HCT116 (cell line): Measurements from ENCODE around the gene AMN. TPM values are rescaled to one million over a fixed set of nuclear protein-coding genes. Genes with fewer than 3 reads are reported as not detected.

Experiments
- ATAC-seq: fragments of 200-7000 bp; cut with Tn5 transposase; 2 replicates; pipeline ENCODE4 v1.9.1; 2020; ENCODE audit warnings: mild to moderate bottlenecking, moderate library complexity
- BruUV-seq: library from RNA; stranded (reverse); fragments of 400-500 nt; replicated peaks from 2 replicates; lab custom pipeline; 2021; lab: Mats Ljungman, UMichigan
- CTCF ChIA-PET: fragments of 300-600 bp; sonication (Branson Sonifier 250); formaldehyde crosslinking; loops from one replicate; lab custom pipeline; 2021; ENCODE audit warnings: antibody characterized with exemption; lab: Charles Lee
- POLR2A ChIA-PET: fragments of 300-600, 350-600 bp; sonication (Branson Sonifier 250); formaldehyde crosslinking; loops from one replicate; lab custom pipeline; 2021; ENCODE audit warnings: antibody characterized with exemption; lab: Charles Lee
- RAD21 ChIA-PET, 2 experiments: fragments of 300-600 bp; sonication (Branson Sonifier 250); formaldehyde crosslinking; loops; one replicate each; lab custom pipeline; 2023; ENCODE audit warnings: low total read pairs in 2 of 2; ENCODE audit not compliant: uncharacterized antibody in 2 of 2, unreplicated experiment in 2 of 2, low non-redundant PET in 1 of 2; lab: Charles Lee
- DNase-seq: peaks from one replicate; pipeline ENCODE4 v3.0.0-alpha.2; 2010; ENCODE audit warnings: low read depth, low spot score
- H2AFZ ChIP-seq: fragments of 200-600 bp; shearing (Covaris generic), sonication (generic); 2 replicates; pipeline ENCODE4 v1.6.1; 2017; ENCODE audit warnings: low read depth, mixed run types, mixed read lengths, antibody characterized with exemption, low read length; ENCODE audit not compliant: poor library complexity, severe bottlenecking
- H3K27ac ChIP-seq: 2 replicates; pipeline ENCODE4 v1.5.1; 2012; ENCODE audit warnings: low read depth, low read length
- H3K27me3 ChIP-seq: fragments of 200-600 bp; sonication (generic); 2 replicates; pipeline ENCODE4 v1.6.1; 2016; ENCODE audit warnings: mixed run types, low read length, mixed read lengths; ENCODE audit not compliant: insufficient read depth
- H3K36me3 ChIP-seq, 2 experiments: fragments of 200-500 bp in 1 of 2; fragments of 200-600 bp in 1 of 2; sonication (Bioruptor generic) in 1 of 2; sonication (generic) in 1 of 2; 2 replicates each; pipeline versions ENCODE4 v1.5.1 to v1.6.1; 2014 to 2016; ENCODE audit warnings: low read length in 2 of 2, inconsistent platforms in 1 of 2, mixed read lengths in 1 of 2, mixed run types in 1 of 2; ENCODE audit not compliant: insufficient read depth in 2 of 2, control insufficient read depth in 1 of 2
- H3K4me1 ChIP-seq, 2 experiments: fragments of 200-600 bp in 1 of 2; sonication (generic) in 1 of 2; 2 replicates each; pipeline versions ENCODE4 v1.5.1 to v1.6.1; 2012 to 2017; ENCODE audit warnings: low read length in 2 of 2, inconsistent platforms in 1 of 2, mild to moderate bottlenecking in 1 of 2, mixed read lengths in 1 of 2, mixed run types in 1 of 2, moderate library complexity in 1 of 2; ENCODE audit not compliant: insufficient read depth in 2 of 2, control insufficient read depth in 1 of 2
- H3K4me2 ChIP-seq: fragments of 200-600 bp; sonication (generic); 2 replicates; pipeline ENCODE4 v1.6.1; 2017; ENCODE audit warnings: mixed run types, low read length, mixed read lengths
- H3K4me3 ChIP-seq, 2 experiments: fragments of 200-600 bp in 1 of 2; sonication (generic) in 1 of 2; replicated peaks in 1 of 2; 2 replicates each; pipeline ENCODE4 v1.5.1; 2011 to 2016; ENCODE audit warnings: low read length in 2 of 2, control low read depth in 1 of 2, low read depth in 1 of 2, mild to moderate bottlenecking in 1 of 2, mixed read lengths in 1 of 2, mixed run types in 1 of 2
- H3K79me2 ChIP-seq: fragments of 200-600 bp; sonication (generic); 2 replicates; pipeline ENCODE4 v1.6.1; 2017; ENCODE audit warnings: mild to moderate bottlenecking, mixed run types, low read length, moderate library complexity, mixed read lengths; ENCODE audit not compliant: insufficient read depth
- H3K9ac ChIP-seq: fragments of 200-600 bp; sonication (generic); 2 replicates; pipeline ENCODE4 v1.6.1; 2016; ENCODE audit warnings: low read length, mixed read lengths
- H3K9me2 ChIP-seq: fragments of 200-600 bp; sonication (generic), shearing (Covaris generic); 2 replicates; pipeline ENCODE4 v1.6.1; 2017; ENCODE audit warnings: mixed run types, mild to moderate bottlenecking, moderate library complexity; ENCODE audit not compliant: insufficient read depth
- H3K9me3 ChIP-seq, 2 experiments: fragments of 200-500 bp in 1 of 2; fragments of 200-600 bp in 1 of 2; sonication (Bioruptor generic) in 1 of 2; sonication (generic) in 1 of 2; 2 replicates each; pipeline ENCODE4 v1.6.1; 2014 to 2017; ENCODE audit warnings: low read length in 2 of 2, mixed read lengths in 2 of 2, inconsistent platforms in 1 of 2, low read depth in 1 of 2, mild to moderate bottlenecking in 1 of 2, mixed run types in 1 of 2, moderate library complexity in 1 of 2; ENCODE audit not compliant: control insufficient read depth in 1 of 2, insufficient read depth in 1 of 2
- H4K20me1 ChIP-seq: fragments of 200-600 bp; sonication (generic), shearing (Covaris generic); 2 replicates; pipeline ENCODE4 v1.6.1; 2017; ENCODE audit warnings: mixed run types, mild to moderate bottlenecking, moderate library complexity; ENCODE audit not compliant: insufficient read depth
- CEBPB ChIP-seq: IDR thresholded peaks from 2 replicates; pipeline ENCODE4 v1.6.1; 2012; ENCODE audit warnings: low read depth
- EGR1 ChIP-seq: IDR thresholded peaks from 2 replicates; pipeline ENCODE4 v1.6.1; 2012; ENCODE audit warnings: low read depth
- ELF1 ChIP-seq: IDR thresholded peaks from 2 replicates; pipeline ENCODE4 v1.6.1; 2012; ENCODE audit warnings: low read depth, borderline replicate concordance
- EZH2 ChIP-seq: fragments of 200-600 bp; sonication (generic); IDR thresholded peaks from 2 replicates; pipeline ENCODE4 v1.6.1; 2017; ENCODE audit warnings: antibody characterized with exemption, mixed run types
- EZH2phosphoT487 ChIP-seq: fragments of 200-600 bp; IDR thresholded peaks from 2 replicates; pipeline ENCODE4 v1.6.1; 2018; ENCODE audit warnings: antibody characterized with exemption, borderline replicate concordance
- POLR2A ChIP-seq: IDR thresholded peaks from 2 replicates; pipeline ENCODE4 v1.7.0; 2011; ENCODE audit warnings: borderline replicate concordance; ENCODE audit not compliant: insufficient read depth, insufficient read length; ENCODE audit errors: extremely low read depth
- RAD21 ChIP-seq: IDR thresholded peaks from 2 replicates; pipeline ENCODE4 v1.6.1; 2012; ENCODE audit warnings: low read depth, mild to moderate bottlenecking
- SIN3A ChIP-seq: IDR thresholded peaks from 2 replicates; pipeline ENCODE4 v1.6.1; 2012; ENCODE audit warnings: low read depth
- SP1 ChIP-seq: IDR thresholded peaks from 2 replicates; pipeline ENCODE4 v1.6.1; 2012; ENCODE audit warnings: low read depth
- YY1 ChIP-seq: IDR thresholded peaks from 2 replicates; pipeline ENCODE4 v1.6.1; 2011; ENCODE audit warnings: low read length, low read depth, moderate library complexity, mild to moderate bottlenecking; ENCODE audit not compliant: insufficient replicate concordance; ENCODE audit errors: extremely low read depth
- ZNF274 ChIP-seq: fragments of 200-500 bp; sonication (Bioruptor generic); IDR thresholded peaks from 2 replicates; pipeline ENCODE4 v1.6.1; 2014; ENCODE audit warnings: mild to moderate bottlenecking, low read depth, low read length, inconsistent platforms
- intact Hi-C: fragments of 100-400 bp; cut with micrococcal nuclease; formaldehyde crosslinking; loops from 2 replicates; pipeline ENCODE4 v1.10.0; 2022
- total RNA-seq: library from RNA; stranded (reverse); gene quantifications from one replicate; pipeline ENCODE4 v1.2.1, GENCODE V29; 2021; ENCODE audit not compliant: unreplicated experiment
- TF ChIP-seq, protein P1 (sequence below), 3 experiments: fragments of 200-600 bp in 1 of 3; sonication (generic) in 1 of 3; IDR thresholded peaks in 2 of 3; conservative IDR thresholded peaks in 1 of 3; 2 replicates each; pipeline ENCODE4 v1.5.1; 2012 to 2017; ENCODE audit warnings: low read depth in 2 of 3, low read length in 2 of 3, antibody characterized with exemption in 1 of 3, borderline replicate concordance in 1 of 3, control low read depth in 1 of 3, mild to moderate bottlenecking in 1 of 3, mixed read lengths in 1 of 3, mixed run types in 1 of 3, moderate library complexity in 1 of 3; ENCODE audit not compliant: insufficient read depth in 1 of 3
- TF ChIP-seq, protein P2 (sequence below): IDR thresholded peaks from 2 replicates; pipeline ENCODE4 v1.6.1; 2012; ENCODE audit warnings: low read depth
- TF ChIP-seq, protein P3 (sequence below): IDR thresholded peaks from 2 replicates; pipeline ENCODE4 v1.6.1; 2012

AMN gene
- total RNA-seq, 1 experiment from 2014 or later = 5.7 TPM

DNA sequence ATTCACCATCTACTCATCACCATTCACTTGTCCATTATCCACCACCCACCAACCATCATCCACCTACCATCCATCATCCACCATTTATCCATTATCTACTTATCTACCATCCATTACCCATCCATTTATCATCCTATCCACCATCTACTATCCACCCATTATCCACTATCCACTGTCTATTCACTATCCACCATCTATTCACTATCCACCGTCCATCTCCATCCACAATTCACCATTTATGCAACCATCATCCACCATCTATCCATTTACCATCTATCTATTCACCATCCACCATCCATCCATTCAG lies 1.5 kb upstream of the AMN start:
- RAD21 ChIA-PET = no interaction called here
- no peaks in the 10 kb centered on the region for H4K20me1 ChIP-seq
- intact Hi-C loops = loop anchor here (10.0 kb wide), 1 partner anchor 396 kb away; no protein-coding TSS in a partner anchor

More for the DNA sequence above, 1.5 kb upstream of the AMN start:
- Histone ChIP-seq H3K4me2 (no peak overlapping the region), H2AFZ (no peak overlapping the region), H3K27me3 (no peaks in the 10 kb centered on the region), H3K9me2 (no peaks in the 10 kb centered on the region), H3K9me3 (no peaks in the 10 kb centered on the region), H3K4me1 (no peaks in the 10 kb centered on the region), H3K4me3 (no peak overlapping the region), H3K79me2 (no peaks in the 10 kb centered on the region), H3K9ac (no peak overlapping the region), H3K27ac (no peak overlapping the region), H3K36me3 (no peaks in the 10 kb centered on the region)
- POLR2A ChIA-PET = no interaction called here
- no peak for DNase-seq
- TF ChIP-seq CEBPB = no peak
- no peak for TF ChIP-seq EZH2
- TF ChIP-seq EGR1 = no peak
- no peak for TF ChIP-seq ZNF274
- TF ChIP-seq, protein P1, sequence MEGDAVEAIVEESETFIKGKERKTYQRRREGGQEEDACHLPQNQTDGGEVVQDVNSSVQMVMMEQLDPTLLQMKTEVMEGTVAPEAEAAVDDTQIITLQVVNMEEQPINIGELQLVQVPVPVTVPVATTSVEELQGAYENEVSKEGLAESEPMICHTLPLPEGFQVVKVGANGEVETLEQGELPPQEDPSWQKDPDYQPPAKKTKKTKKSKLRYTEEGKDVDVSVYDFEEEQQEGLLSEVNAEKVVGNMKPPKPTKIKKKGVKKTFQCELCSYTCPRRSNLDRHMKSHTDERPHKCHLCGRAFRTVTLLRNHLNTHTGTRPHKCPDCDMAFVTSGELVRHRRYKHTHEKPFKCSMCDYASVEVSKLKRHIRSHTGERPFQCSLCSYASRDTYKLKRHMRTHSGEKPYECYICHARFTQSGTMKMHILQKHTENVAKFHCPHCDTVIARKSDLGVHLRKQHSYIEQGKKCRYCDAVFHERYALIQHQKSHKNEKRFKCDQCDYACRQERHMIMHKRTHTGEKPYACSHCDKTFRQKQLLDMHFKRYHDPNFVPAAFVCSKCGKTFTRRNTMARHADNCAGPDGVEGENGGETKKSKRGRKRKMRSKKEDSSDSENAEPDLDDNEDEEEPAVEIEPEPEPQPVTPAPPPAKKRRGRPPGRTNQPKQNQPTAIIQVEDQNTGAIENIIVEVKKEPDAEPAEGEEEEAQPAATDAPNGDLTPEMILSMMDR (IDR thresholded peaks at IDR 0.05 in 2 of 3, conservative IDR thresholded peaks at IDR 0.05 in 1 of 3; ENCODE audit: borderline replicate concordance in 1 of 3, insufficient read depth in 1 of 3, low read depth in 2 of 3, low read length in 2 of 3) = no peak
- TF ChIP-seq POLR2A = no peak
- TF ChIP-seq, protein P2, sequence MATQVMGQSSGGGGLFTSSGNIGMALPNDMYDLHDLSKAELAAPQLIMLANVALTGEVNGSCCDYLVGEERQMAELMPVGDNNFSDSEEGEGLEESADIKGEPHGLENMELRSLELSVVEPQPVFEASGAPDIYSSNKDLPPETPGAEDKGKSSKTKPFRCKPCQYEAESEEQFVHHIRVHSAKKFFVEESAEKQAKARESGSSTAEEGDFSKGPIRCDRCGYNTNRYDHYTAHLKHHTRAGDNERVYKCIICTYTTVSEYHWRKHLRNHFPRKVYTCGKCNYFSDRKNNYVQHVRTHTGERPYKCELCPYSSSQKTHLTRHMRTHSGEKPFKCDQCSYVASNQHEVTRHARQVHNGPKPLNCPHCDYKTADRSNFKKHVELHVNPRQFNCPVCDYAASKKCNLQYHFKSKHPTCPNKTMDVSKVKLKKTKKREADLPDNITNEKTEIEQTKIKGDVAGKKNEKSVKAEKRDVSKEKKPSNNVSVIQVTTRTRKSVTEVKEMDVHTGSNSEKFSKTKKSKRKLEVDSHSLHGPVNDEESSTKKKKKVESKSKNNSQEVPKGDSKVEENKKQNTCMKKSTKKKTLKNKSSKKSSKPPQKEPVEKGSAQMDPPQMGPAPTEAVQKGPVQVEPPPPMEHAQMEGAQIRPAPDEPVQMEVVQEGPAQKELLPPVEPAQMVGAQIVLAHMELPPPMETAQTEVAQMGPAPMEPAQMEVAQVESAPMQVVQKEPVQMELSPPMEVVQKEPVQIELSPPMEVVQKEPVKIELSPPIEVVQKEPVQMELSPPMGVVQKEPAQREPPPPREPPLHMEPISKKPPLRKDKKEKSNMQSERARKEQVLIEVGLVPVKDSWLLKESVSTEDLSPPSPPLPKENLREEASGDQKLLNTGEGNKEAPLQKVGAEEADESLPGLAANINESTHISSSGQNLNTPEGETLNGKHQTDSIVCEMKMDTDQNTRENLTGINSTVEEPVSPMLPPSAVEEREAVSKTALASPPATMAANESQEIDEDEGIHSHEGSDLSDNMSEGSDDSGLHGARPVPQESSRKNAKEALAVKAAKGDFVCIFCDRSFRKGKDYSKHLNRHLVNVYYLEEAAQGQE = no peak
- no peak for TF ChIP-seq SP1
- TF ChIP-seq RAD21 = no peak
- no peak for TF ChIP-seq YY1
- TF ChIP-seq ELF1 = no peak
- TF ChIP-seq, protein P3, sequence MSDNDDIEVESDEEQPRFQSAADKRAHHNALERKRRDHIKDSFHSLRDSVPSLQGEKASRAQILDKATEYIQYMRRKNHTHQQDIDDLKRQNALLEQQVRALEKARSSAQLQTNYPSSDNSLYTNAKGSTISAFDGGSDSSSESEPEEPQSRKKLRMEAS = no peak
- no peak for TF ChIP-seq SIN3A
- TF ChIP-seq EZH2phosphoT487 = no peak
- CTCF ChIA-PET = no interaction called here
- ATAC-seq = no peak
- no TSS peak for BruUV-seq
